GM21515 (cell line): ENCODE measurements around the gene GTF3C2.
"Not testable (repeated sequence)": the region's sequence is repeated elsewhere in the genome, so short reads cannot be mapped to it uniquely, and the experiment has no call there.

Experiments
- ATAC-seq: cut with Tn5 transposase; IDR thresholded peaks from one replicate; pipeline ENCODE4 v1.9.1; 2021; ENCODE audit not compliant: unreplicated experiment

Gene GTF3C2

DNA sequence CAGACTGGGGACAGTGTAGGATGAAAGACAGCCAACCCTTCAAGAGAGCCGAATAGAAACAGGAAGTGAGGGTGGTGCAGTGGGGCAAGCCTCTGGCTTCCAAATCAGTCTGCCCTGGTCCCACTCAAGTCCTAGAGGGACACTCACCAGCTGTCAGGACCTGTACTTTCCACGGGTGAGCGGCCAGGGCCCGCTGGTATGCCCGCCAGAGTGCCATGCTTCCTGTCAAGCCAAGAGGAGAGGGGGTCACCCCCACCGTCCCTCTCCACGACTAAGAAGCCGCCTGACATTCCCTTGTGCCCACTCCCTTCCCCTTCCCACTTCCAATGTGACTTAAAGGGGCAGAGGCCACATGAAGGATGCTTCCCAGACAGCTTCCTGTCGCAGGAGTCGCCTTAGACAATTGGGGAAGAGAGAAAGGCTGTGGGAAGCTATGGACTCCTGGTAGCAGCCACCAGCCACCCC, 34.2 kb downstream of the GTF3C2 start:
- peak; percentile 6 for ATAC-seq

DNA sequence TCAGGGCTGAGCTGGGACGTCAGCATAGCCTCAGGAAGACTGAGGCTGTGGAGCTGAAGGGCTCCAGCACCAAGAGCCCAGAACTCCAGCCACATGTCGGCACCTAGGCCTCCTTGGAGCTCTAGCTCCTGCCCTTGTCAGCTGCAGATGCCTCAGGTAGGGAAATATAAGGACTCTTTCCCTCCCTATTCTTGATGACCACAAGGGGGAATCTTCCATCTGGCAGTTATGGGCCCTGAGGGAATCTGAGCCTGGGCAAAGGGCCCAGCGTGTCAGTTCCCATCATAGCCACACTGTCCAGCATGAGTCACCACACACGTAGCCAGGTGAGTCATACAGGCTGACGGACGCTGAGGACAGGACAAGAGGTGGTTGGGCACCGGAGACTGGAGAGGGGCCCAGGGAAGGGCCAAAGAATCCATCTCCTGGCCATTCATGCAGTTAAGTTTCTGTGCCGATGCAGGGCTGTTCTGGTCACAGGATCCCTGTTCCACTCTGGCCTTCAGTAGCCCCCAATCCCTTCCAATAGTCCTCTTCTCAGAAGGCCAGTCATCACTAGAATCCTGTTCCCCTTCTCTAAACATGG, 35.5 kb downstream of the GTF3C2 start:
- no peak for ATAC-seq

- ATAC-seq: not testable (repeated sequence)
Observed at GRCh38 chr2:27319839-27320238, 36.7 kb downstream of the GTF3C2 start.

DNA sequence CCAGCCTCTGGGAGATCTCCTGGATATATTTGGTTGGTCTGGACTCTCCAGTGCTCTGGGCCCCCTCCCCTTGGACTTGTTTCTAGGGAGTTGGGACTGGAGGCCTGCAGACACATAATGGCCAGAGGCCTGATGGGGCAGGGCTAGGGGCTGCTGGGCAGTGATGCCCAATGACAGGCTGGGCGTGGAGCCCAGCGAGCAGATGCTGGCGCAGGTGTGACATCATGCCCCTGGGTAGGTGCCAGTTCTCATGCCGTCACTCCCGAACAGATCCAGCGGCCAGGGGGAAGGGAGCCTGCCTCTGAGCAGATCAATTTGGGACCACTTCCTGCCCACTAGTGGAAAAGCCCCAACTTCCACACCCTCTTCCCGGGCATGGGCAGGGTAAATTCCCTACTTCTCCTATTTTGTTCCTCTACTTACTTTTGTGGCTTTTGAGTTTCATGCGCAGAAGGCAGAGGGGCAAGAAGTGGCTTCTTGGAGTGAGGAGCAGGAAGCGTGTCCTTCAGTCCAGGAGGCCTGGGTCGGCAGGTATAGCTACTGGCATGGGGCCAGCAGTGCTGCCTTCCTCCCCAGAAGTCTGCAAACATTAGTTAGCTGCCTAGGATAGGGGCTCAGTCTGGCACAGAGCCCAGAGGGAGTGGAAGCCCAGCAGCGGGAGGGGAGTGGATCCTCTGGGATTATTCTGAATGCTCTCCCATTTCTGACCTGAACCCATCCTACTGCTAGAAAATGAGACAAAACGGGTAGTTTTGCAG, 39.7 kb downstream of the GTF3C2 start:
- no peak for ATAC-seq

DNA sequence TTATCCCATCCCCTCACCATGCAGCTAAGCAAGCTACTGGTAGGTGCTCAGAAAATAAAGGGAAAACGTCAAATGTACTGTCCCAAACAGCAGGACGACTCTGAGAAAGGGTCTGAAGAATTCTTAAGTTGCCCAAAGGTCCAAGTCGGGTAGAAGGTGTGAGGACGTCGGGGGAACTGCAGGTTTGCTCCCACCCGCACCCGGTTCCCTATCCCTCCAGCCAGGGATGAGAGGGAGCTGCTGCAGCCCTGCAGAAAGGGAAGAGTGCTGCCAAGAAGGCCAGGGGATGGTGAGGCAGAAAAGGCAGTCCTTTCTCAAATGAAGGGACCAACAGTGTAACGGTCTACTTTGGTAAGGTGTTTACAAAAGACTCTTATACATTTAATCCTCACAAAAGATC, 41.4 kb downstream of the GTF3C2 start:
- ATAC-seq: no peak

GRCh38 chr2:27314709-27315108, 41.9 kb downstream of the GTF3C2 start:
- ATAC-seq: no peak

- ATAC-seq: no peak
Observed at GRCh38 chr2:27313882-27314645, 42.5 kb downstream of the GTF3C2 start.

- no peak for ATAC-seq
Observed at GRCh38 chr2:27312152-27312551, 44.4 kb downstream of the GTF3C2 start.

GRCh38 chr2:27309651-27310050, 46.9 kb downstream of the GTF3C2 start:
- ATAC-seq: no peak

DNA sequence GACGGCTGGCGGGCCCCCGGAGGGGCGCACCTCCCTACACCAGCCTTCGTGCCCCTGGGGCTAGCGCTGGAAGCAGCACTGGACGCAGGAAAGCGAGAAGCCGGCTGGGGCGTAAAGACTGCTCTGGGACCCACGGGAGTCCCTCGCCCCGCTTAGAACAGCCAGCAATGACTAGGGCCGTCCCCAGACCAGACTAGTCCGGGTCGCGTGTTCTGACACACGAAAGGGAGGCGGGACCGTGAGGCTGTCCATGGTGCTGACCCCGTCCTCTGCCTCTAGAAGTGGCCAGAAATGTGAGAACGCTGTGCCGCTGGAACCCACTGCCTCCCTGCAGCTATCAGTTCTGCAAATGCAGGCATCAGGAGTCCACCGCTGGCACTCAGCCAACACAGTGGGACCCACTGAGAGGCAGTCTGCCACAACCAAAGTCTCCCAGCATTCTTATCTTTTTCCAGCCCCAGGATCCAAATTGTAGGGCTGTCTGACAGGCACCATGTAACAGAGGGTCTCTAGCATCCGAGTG, 48.1 kb downstream of the GTF3C2 start, which contains the start of gene UCN:
Gene UCN (minus strand): TSS at position 87 of the 523 bp plus-strand sequence. CDS start 550 bp downstream, outside the sequence.
- no peak for ATAC-seq

DNA sequence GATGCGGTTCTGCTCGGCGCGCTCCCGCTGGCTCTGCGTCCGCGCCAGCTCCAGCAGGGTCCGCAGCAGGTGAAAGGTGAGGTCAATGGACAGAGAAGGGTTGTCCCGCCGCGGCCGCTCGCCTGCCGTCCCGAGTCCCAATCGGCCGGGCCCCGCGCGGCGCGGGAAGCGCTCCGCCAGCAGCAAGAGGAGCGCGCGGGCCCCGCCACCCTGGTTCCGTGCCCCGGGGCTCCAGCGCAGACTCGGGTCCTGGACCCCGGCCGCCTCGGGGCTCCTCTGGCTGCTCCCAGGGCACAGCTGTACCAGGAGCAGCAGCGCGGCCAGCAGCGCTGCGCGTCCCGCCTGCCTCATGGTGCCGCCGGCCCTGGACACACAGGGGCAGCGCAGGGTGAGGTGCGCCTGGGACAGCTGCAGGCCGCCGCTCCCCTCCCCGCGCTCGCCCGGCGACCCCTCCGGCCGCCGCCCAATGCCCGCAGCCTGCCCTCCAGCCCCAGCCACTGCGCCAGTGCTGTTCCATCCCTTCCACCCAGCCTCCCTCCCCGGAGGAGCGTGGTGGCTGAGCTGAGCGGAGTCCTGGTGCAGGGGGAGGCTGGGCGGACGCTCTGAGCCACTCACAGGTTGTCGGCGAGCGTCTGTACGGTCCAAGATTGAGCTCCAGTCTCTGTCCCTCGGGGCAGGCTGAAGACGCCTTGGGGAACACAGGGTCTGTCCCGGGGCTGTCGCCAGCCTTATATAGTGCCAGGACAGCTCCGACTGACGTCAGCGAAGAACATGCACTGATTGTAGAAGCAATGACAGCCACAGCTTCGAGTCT, 48.8 kb downstream of the GTF3C2 start:
- ATAC-seq: no peak

DNA sequence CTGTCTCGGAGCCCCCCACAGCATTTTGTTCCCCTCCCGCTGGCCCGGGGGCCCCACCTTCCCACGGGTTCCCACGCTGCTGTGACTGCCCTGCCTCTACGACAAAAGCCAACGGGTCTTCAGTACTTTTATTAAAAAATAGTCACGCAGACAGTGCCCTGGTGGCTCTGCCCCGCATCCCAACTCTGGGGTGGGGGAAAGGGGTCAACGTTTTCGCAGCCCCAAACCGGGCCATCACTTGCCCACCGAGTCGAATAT, 49.3 kb downstream of the GTF3C2 start:
- no peak for ATAC-seq

- ATAC-seq: no peak
Observed at GRCh38 chr2:27306573-27307286, 49.8 kb downstream of the GTF3C2 start.

DNA sequence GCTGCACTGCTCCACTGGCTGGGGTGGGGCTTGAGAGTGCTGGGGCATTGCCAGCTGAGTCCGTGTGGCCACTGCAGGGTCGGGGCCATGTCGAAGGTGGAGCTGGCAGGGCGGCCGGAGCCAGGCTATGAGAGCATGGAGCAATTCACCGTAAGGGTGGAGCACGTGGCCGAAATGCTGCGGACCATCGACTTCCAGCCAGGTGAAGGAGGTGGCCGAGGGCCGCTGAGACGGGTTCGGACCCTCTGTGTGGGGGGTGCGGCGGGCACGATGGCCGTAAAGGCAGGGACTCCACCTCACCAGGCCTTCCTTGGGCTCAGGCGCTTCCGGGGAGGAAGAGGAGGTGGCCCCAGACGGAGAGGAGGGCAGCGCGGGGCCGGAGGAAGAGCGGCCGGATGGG, 50.4 kb downstream of the GTF3C2 start:
- no peak for ATAC-seq

DNA sequence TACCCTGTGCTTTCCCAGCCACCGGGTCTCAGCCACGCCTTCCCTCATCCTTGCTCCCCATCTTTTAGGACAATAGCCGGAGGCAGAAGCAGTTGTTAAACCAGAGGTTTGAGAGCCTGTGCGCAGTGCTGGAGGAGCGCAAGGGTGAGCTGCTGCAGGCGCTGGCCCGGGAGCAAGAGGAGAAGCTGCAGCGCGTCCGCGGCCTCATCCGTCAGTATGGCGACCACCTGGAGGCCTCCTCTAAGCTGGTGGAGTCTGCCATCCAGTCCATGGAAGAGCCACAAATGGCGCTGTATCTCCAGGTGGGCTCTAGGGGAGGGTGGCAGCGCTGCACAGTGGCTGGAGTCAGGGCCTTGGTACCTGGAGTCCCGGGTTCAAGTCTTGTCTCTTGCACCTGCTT, 51.0 kb downstream of the GTF3C2 start:
- no peak for ATAC-seq

GRCh38 chr2:27304488-27305240, 51.9 kb downstream of the GTF3C2 start:
- no peak for ATAC-seq

DNA sequence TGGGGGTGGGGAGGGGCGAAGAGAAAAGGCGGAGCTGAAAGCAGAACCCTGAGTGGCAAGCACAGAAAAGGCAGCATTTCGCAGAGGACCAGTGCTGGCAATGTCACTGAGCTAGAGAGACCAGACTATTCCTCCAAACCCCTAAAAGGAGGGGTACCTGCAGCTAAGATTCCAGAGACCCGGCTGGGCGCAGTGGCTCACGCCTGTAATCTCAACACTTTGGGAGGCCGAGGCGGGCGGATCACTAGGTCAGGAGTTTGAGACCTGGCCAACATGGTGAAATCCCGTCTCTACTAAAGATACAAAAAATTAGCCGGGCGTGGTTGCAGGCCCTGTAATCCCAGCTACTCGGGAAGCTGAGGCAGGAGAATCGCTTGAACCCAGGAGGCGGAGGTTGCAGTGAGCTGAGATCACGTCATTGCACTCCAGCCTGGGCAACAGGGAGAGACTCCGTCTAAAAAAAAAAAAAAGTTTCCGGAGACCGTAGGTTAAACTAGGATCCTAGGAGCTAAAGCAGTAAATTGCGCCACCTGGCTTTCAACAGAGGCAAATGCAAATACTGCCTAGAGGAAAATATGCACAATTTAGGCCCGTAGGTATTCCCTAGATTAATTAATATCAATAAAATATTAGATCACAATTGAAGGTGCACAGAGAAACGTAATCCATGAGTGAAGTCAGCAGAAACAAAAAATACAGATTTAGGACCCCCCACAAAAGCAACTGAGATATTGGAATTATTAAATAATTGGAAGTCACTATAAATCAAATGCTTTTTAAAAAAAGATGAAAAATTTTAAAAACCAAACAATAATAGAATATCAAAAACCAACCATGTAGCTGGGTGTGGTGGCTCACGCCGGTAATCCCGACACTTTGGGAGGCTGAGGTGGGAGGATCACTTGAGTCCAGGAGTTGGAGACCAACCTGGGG, 53.2 kb downstream of the GTF3C2 start:
- ATAC-seq: no peak

DNA sequence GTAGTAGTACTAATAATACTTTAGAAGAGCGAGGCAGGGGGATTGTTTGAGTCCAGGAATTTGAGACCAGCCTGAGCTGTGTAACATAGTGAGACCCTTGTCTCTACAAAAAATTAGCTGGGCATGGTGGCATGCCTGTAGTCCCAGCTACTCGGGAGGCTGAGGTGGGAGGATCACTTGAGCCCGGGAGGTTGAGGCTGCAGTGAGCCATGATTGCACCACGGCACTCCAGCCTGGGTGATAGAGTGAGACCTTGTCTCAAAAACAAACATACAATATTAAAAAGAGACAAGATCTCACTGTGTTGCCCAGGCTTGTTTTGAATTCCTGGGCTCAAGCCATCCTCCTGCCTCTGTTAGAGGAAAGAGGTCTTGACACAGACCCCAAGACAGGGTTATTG, 56.0 kb downstream of the GTF3C2 start:
- not testable (repeated sequence) for ATAC-seq
